ENCODE results near the gene ATP5F1B. TPM values are rescaled to one million over a fixed set of nuclear protein-coding genes. Genes with fewer than 3 reads are reported as not detected.
"Not testable (repeated sequence)": the region's sequence is repeated elsewhere in the genome, so short reads cannot be mapped to it uniquely, and the experiment has no call there.

ATP5F1B gene
- total RNA-seq, 1 experiment from 2014 or later = 559 TPM

DNA sequence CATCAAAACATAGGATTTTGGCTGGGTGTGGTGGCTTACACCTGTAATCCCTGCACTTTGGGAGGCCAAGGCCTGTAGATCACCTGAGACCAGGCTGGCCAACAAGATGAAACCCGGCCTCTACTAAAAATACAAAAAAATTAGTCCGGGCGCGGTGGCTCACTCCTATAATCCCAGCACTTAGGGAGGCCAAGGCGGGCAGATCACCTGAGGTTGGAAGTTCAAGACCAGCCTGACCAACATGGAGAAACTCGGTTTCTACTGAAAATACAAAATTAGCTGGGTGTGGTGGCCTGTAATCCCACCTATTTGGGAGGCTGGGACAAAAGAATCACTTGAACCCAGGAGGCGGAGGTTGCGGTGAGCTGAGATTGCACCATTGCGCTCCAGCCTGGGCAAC is 2.2 kb upstream of the ATP5F1B start:
- not testable (repeated sequence) for DNase-seq (ENCODE audit: low read depth)

DNA sequence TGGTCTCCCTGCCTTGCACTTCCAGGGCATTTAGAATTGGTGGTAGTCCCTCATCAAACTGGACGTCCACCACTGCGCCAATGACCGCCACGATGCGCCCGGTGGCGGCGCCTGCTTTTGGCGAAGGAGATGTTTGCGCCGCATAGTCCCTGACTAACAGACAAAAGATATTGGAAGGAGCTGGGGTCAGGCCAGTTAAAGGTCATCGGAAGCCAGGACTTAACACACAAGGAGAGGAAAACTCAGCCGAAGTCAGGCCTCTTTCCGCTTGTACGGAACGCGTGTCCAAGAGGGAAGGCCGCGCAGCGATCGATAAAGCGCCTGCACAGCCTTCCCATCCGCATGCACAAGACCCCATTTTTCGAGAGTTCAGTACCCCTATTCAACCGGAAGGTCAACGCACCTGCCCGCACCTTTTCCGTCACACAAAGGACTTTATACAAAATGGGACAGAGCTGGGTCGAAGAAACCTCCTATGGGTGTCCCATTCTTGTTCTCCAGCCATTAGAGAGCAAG is 525 bp downstream of the ATP5F1B start:
- peak; percentile 20 for DNase-seq (ENCODE audit: low read depth)

- no peak for DNase-seq (ENCODE audit: low read depth)
These were observed 1.1 kb downstream of the ATP5F1B start for GRCh38 chr12:56644654-56645053.

GRCh38 chr12:56641219-56641618 is 4.6 kb downstream of the ATP5F1B start:
- no peak for DNase-seq (ENCODE audit: low read depth)

DNA sequence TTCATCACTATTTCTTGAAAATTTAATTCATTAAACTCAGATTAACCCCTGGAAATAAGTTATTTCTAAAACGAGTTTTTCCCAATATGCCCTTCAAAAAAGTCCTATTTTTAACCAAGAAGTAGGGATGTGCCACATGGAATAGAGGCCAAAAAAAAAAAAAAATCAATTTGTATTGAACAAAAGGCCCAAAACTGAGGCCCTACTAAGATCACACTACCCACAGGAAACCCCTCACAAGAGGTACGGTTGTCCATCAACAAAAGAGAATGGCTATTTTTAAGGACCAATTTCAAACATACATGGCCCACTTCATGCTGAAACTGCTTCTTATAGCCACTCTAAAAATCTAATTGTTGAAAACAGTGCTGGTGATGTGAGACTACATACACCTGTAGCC is 8.2 kb downstream of the ATP5F1B start:
- DNase-seq (ENCODE audit: low read depth) = no peak

DNA sequence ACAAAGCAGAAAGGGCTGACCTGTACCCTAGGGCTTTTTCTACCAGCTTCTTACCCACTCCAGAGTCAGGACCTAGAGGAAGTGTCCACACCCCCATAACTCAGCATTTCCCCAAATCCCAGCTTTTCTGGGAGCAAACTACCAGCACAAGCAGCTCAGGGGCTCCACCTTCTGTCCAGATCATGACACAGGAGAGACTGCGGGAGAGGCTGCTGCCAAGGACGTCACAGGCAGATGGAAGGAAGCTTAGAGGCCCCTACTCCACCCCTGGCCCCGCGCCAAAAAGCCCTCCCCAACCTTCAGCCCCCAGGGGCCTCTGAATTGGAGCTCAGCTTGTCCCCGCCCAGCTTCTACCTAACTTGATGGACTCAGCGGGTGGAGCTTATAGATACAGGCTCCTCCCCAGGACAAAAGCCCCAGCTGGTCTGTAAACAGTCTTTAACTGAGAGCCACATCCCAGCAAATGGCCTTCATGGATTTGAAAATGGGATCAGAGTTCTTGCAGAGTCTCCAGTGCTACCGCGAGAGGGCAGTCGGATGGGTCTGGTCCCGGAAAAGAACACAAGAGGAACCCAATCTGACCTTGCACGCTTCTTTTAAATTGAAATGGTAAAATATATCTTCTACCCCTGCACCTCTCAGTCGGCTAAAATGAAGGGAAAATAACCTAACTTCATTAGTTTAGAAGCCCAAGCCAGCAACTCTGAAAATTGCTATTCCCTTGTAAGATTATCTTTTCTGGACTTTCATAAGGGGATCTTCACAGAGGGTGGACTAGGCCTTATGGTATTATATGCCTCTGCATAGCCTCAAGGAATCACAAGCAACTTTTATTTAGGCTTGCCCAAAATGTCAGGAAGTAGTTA is 8.9 kb downstream of the ATP5F1B start:
- peak; percentile 99 for DNase-seq (ENCODE audit: low read depth)

- peak; percentile 87 for DNase-seq (ENCODE audit: low read depth)
These were observed 9.7 kb downstream of the ATP5F1B start for GRCh38 chr12:56635806-56636674.

GRCh38 chr12:56634837-56635791 is 10.7 kb downstream of the ATP5F1B start:
- DNase-seq (ENCODE audit: low read depth) = peak; percentile 91

GRCh38 chr12:56634242-56634836 is 11.4 kb downstream of the ATP5F1B start:
- peak; percentile 18 for DNase-seq (ENCODE audit: low read depth)

DNA sequence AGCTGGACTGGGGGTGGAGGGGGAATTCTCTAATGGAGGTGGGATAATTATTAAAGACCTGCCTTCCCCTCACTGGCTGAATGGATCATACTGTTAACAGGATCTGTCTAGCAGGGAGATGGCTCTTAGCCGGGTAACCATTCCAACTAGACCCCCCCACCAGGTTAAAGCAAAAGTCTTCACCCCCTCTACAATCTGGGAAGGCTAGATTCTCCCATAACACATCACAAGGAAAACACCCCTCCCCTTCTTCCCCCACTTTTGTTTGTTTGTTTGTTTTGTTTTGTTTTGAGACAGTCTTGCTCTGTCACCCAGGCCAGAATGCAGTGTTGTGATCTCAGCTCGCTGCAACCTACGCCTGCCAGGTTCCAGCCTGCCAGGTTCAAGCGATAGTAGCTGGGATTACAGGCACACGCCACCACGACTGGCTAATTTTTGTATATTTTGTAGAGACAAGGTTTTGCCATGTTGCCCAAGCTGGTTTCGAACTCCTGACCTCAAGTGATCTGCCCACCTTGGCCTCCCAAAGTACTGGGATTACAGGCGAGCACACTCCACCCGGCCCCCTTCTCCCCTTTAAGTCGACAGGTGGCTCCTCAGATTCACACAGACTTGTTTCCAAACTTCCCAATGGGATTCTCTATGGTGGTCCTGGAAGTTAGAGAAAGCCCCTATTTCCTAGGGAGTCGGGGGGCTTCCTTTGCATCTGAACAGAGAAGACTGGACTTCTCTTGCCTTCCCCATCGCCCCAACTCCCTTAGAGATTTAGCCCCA is 12.1 kb downstream of the ATP5F1B start:
- DNase-seq (ENCODE audit: low read depth) = no peak

- no peak for DNase-seq (ENCODE audit: low read depth)
These were observed 12.9 kb downstream of the ATP5F1B start for GRCh38 chr12:56632701-56633467.

DNA sequence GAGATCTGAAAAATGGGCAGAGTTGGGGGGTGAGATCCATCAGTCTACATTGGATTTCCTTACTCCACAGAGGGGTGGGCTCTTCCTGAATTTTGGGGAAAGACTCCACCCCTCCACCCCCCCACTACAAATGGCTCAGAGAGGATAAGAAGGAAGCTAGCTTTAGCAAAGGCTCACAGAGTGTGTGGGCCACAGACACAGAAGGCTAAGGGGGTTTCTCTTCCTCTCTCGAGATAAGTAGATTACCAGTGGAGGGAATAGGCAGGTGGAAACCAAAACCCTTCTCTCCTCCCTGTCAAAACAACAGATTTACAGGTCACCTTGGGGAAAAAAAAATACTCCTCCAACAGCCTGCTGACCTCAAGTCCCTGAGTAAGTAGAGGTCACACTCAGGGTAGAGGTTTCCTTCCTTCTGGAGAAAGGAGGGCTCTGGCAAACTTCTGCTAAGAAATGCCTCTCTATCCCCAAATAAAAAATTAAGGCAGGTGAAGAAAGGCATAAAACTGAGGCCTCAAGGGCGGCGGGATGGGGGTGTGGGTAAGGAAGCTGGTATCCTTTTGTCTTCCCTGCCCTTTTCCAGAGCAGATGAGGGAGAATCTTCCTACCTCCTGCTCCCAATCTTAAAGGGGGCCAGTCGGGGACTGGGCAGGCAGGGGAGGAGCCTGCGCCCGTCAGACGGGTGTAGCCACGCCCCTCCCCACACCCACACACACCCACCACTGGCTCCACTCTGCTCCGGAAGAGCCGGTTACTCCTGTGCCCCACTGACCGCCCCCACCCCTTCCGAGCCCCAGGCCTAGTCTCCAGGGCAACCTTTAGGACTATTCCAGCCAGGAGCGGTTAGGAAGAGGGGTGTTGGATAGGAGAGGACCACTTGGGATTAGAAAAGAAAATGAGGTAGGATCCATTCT is 13.7 kb downstream of the ATP5F1B start:
- DNase-seq (ENCODE audit: low read depth) = peak; percentile 12

- DNase-seq (ENCODE audit: low read depth) = peak; percentile 82
These were observed 15.6 kb downstream of the ATP5F1B start, which contains the start of gene BAZ2A for GRCh38 chr12:56630180-56630632. Gene BAZ2A, minus strand, starts transcription at chr12:56630326. Its CDS starts 12,796 bp downstream, at chr12:56617530.

DNA sequence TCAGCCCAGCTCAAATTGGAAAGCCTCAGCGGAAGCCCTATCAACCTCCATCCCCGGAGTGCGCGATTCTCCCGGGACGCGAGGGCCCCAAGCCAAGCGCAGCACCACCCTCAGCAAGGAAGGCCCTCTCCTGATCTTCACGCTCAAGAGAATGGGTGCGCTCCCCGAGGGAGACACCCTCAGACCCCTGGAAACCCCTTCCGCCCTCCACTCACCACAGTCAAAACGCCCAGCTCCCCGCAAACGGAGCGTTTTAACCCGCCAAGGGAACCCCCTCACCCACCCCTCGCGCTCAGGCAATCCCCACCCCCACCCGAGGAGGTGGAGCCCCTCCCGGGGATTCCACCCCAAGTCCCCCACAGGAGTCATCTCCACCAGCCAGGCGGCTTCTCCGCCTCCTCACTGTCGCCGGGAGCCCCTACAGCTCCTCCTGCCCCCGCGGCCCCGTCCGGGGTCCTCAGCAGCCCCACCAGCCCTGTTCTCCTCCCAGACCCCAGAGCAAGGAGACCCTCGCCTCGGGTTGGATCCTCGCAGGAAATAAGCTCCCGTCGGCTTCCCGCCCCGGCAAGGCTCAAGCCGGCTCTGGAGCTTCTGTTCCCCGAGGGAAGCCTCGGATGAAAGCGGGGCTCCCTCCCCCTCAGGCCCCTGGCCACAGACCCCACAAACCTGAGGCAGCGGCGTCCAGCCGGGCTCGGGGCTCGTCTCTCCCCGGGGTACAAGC is 16.2 kb downstream of the ATP5F1B start:
- peak; percentile 32 for DNase-seq (ENCODE audit: low read depth)

GRCh38 chr12:56628671-56629458 is 16.9 kb downstream of the ATP5F1B start:
- DNase-seq (ENCODE audit: low read depth) = peak; percentile 84

- DNase-seq (ENCODE audit: low read depth) = no peak
These were observed 19.1 kb downstream of the ATP5F1B start for GRCh38 chr12:56626701-56627100.

All from M059J (cell line).